Smooth muscle cell (in vitro differentiated cells): ENCODE measurements around the gene MACF1. TPM values are rescaled to one million over a fixed set of nuclear protein-coding genes. Genes with fewer than 3 reads are reported as not detected.

ENCODE experiments used
- DNase-seq: peaks from one replicate; lab custom pipeline; 2025; ENCODE audit not compliant: unreplicated experiment; lab: John Stamatoyannopoulos, UW
- H2AFZ ChIP-seq: fragments of 200-600 bp; sonication (generic); 2 replicates; pipeline ENCODE4 v1.6.0; 2016; ENCODE audit warnings: antibody characterized with exemption, low read depth, mild to moderate bottlenecking
- H3F3A ChIP-seq: fragments of 200-600 bp; sonication (generic); 2 replicates; pipeline ENCODE4 v1.6.0; 2017; ENCODE audit warnings: antibody characterized with exemption, low read depth
- H3K27ac ChIP-seq: fragments of 200-600 bp; sonication (generic); 2 replicates; pipeline ENCODE4 v1.5.1; 2016; ENCODE audit warnings: low read depth, mild to moderate bottlenecking
- H3K27me3 ChIP-seq: fragments of 200-600 bp; sonication (generic); 2 replicates; pipeline ENCODE4 v1.6.1; 2016; ENCODE audit warnings: low read depth, mild to moderate bottlenecking
- H3K36me3 ChIP-seq: fragments of 200-600 bp; sonication (generic); 2 replicates; pipeline ENCODE4 v1.5.1; 2016; ENCODE audit warnings: low read depth
- H3K4me1 ChIP-seq: fragments of 200-600 bp; sonication (generic); 2 replicates; pipeline ENCODE4 v1.5.1; 2016; ENCODE audit warnings: low read depth
- H3K4me2 ChIP-seq: fragments of 200-600 bp; sonication (generic); 2 replicates; pipeline ENCODE4 v1.6.0; 2016; ENCODE audit warnings: mild to moderate bottlenecking
- H3K4me3 ChIP-seq: fragments of 200-600 bp; sonication (generic); 2 replicates; pipeline ENCODE4 v1.5.1; 2016; ENCODE audit warnings: mild to moderate bottlenecking
- H3K79me2 ChIP-seq: fragments of 200-600 bp; sonication (generic); 2 replicates; pipeline ENCODE4 v1.6.0; 2016; ENCODE audit warnings: low read depth, mild to moderate bottlenecking
- H3K9ac ChIP-seq: fragments of 200-600 bp; sonication (generic); 2 replicates; pipeline ENCODE4 v1.6.0; 2016; ENCODE audit warnings: low read depth
- H3K9me3 ChIP-seq: fragments of 200-600 bp; sonication (generic); replicated peaks from 2 replicates; pipeline ENCODE4 v1.5.1; 2016; ENCODE audit warnings: low read depth
- H4K20me1 ChIP-seq: fragments of 200-600 bp; sonication (generic); 2 replicates; pipeline ENCODE4 v1.6.0; 2016; ENCODE audit warnings: low read depth
- WGBS: methylation state at CpG from one replicate; pipeline ENCODE4 v1.1.7; 2016; ENCODE audit warnings: low lambda C conversion rate; 5-methylcytosine and 5-hydroxymethylcytosine counted together
- polyA plus RNA-seq: library from polyadenylated mRNA; unstranded; fragments of >200 nt; fragmentation: Nextera tagmentation; extraction: Ambion mirVana; gene quantifications from 2 replicates; pipeline ENCODE4 v1.2.1, GENCODE V29; 2016
- total RNA-seq: library from RNA; depleted of rRNA; stranded (reverse); fragments of >200 nt; gene quantifications from 2 replicates; pipeline ENCODE4 v1.2.3, GENCODE V29; 2014
- TF ChIP-seq, protein P1 (sequence below): fragments of 200-600 bp; sonication (generic); IDR thresholded peaks from 2 replicates; pipeline ENCODE4 v1.5.1; 2017; ENCODE audit warnings: borderline replicate concordance, mild to moderate bottlenecking, antibody characterized with exemption; ENCODE audit not compliant: insufficient read depth, poor library complexity, severe bottlenecking

MACF1 gene
- total and polyA plus RNA-seq, 2 experiments from 2014 or later = 36.9 to 195 TPM

DNA sequence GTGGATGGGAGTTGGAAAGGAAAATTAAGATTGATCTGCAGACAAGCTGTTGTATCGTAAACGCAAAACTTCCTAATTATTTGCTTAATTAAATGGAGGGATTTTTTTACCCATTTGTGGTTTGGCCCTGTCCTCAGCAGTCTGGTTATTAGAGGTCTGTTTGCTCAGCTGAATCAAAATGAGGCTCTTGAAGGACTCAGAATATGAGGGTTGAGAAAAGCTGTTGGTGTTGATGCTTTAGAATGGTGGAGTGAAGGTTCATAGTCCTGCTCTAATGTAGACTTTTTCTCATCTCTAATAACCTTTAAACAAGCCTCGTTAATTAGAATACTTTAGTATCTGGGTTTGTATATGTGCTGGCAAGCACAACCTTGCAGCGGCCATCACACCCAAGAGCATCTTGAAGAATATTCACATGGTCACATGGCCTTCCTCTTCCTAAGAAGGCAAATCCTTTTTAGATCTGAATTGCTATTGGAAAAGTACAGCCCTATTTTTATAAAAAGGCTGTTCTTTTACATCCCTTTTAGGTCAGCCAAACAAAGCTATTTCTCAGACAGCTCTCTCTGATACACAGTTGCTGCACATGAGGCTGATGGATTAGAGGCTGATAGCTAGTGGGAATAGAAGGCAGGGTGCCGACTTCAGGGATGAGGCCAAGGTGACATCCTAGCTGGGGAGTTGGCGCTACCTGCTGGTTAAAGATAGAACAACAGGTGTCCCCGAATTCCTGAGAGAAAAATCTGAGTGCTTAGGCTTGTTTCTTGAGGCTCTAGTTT lies 53.8 kb downstream of the MACF1 start:
- H3K4me1 ChIP-seq = no peaks in the 10 kb centered on the region
- peaks cover 68% of the 10 kb centered on the region for H4K20me1 ChIP-seq
- H3K9me3 ChIP-seq = no peaks in the 10 kb centered on the region
- H3K4me3 ChIP-seq = no peak overlapping the region
- TF ChIP-seq, protein P1, sequence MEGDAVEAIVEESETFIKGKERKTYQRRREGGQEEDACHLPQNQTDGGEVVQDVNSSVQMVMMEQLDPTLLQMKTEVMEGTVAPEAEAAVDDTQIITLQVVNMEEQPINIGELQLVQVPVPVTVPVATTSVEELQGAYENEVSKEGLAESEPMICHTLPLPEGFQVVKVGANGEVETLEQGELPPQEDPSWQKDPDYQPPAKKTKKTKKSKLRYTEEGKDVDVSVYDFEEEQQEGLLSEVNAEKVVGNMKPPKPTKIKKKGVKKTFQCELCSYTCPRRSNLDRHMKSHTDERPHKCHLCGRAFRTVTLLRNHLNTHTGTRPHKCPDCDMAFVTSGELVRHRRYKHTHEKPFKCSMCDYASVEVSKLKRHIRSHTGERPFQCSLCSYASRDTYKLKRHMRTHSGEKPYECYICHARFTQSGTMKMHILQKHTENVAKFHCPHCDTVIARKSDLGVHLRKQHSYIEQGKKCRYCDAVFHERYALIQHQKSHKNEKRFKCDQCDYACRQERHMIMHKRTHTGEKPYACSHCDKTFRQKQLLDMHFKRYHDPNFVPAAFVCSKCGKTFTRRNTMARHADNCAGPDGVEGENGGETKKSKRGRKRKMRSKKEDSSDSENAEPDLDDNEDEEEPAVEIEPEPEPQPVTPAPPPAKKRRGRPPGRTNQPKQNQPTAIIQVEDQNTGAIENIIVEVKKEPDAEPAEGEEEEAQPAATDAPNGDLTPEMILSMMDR = peak; percentile 74
- H3K79me2 ChIP-seq = peaks cover 65% of the 10 kb centered on the region
- H3K27me3 ChIP-seq = no peaks in the 10 kb centered on the region
- H3K9ac ChIP-seq = no peak overlapping the region
- no peak for DNase-seq
- peak overlapping the region; percentile 3 for H3K27ac ChIP-seq
- no peak overlapping the region for H2AFZ ChIP-seq
- H3K36me3 ChIP-seq = peaks cover 6% of the 10 kb centered on the region
- peaks cover 3% of the 10 kb centered on the region for H3F3A ChIP-seq
- H3K4me2 ChIP-seq = no peak overlapping the region
- 61% methylated on average over 7 of the region's 7 CpGs for WGBS

DNA sequence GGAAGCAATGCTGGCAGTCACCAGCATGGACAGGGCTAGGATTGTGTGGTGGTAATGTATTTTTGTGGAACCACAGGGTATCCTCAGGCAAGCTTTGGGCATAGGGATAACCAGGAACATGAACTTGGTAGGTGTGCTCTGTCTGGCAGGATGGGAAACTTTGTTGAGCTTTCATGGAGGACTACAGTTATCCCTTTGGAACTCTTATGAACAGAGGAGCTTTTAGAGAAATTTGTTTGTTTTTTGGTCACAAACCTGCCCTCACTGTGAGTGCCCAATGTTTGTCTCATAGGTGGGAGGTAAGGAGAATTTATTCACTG lies 54.4 kb downstream of the MACF1 start:
- Histone ChIP-seq H3K4me1 (no peaks in the 10 kb centered on the region), H4K20me1 (peaks cover 66% of the 10 kb centered on the region), H3K4me3 (no peak overlapping the region), H3K36me3 (peaks cover 6% of the 10 kb centered on the region), H2AFZ (no peak overlapping the region), H3K9me3 (no peaks in the 10 kb centered on the region), H3F3A (peaks cover 3% of the 10 kb centered on the region), H3K9ac (no peak overlapping the region), H3K27ac (peak overlapping the region; percentile 3), H3K4me2 (no peak overlapping the region), H3K79me2 (peaks cover 65% of the 10 kb centered on the region), H3K27me3 (no peaks in the 10 kb centered on the region)
- TF ChIP-seq, protein P1 = no peak
- no peak for DNase-seq

DNA sequence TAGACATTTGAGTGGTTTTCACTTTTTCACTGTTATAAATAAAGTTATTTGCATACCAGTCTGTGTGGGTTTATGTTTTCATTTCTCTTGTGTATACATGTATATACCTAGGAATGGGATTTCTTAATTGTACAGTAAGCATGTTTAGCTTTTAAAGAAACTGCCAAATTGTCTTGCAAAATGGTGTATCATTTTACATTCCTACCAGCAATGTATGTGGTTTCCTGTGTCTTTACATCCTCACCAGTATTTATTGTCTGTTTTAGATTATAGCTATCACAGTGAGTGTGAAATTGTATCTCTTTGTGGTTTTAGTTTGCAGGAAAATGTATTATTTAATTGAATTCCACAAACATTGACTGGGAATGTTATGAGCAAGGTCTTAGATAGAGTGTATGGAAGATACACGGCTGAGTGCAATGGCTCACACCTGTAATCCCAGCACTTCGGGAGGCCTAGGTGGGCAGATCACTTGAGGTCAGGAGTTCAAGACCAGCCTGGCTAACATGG lies 57.3 kb downstream of the MACF1 start:
- Histone ChIP-seq H3K4me2 (no peak overlapping the region), H3K27me3 (no peaks in the 10 kb centered on the region), H3K4me1 (peaks cover 15% of the 10 kb centered on the region), H3K79me2 (peaks cover 74% of the 10 kb centered on the region), H3K4me3 (no peak overlapping the region), H3K9me3 (no peaks in the 10 kb centered on the region), H3K36me3 (peaks cover 6% of the 10 kb centered on the region), H3K27ac (no peak overlapping the region), H3K9ac (no peak overlapping the region), H4K20me1 (peaks cover 83% of the 10 kb centered on the region), H3F3A (peaks cover 11% of the 10 kb centered on the region), H2AFZ (no peak overlapping the region)
- no peak for DNase-seq
- 59% methylated on average over 2 of the region's 2 CpGs for WGBS
- TF ChIP-seq, protein P1 = no peak

DNA sequence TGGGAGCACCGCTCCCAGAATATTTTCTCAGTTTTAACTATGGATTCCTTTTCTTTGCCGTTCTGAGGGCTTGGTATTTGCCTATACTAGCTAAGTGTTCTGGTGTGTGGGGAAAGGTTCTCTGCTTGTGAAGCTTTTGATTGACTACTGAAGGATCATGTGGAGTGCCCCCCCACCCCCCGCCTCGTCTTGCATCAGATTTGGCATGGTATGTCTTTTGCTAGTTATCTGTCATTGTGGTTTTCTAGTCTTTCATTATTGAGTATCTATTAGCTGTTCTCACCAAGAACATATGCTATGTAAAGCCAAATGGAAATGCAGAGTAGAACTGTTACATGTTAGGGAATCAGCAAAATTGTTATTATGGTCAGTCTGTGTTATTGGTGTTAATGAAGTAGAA lies 58.3 kb downstream of the MACF1 start:
- H3K4me1 ChIP-seq = peaks cover 25% of the 10 kb centered on the region
- no peak for DNase-seq
- peaks cover 91% of the 10 kb centered on the region for H4K20me1 ChIP-seq
- no peak overlapping the region for H3K4me2 ChIP-seq
- H3K27ac ChIP-seq = no peak overlapping the region
- no peaks in the 10 kb centered on the region for H3K27me3 ChIP-seq
- peaks cover 16% of the 10 kb centered on the region for H3F3A ChIP-seq
- H3K9ac ChIP-seq = no peak overlapping the region
- 81% methylated on average over 4 of the region's 4 CpGs for WGBS
- H3K4me3 ChIP-seq = no peak overlapping the region
- TF ChIP-seq, protein P1 = no peak
- no peak overlapping the region for H2AFZ ChIP-seq
- no peaks in the 10 kb centered on the region for H3K9me3 ChIP-seq
- H3K79me2 ChIP-seq = peaks cover 82% of the 10 kb centered on the region
- peaks cover 5% of the 10 kb centered on the region for H3K36me3 ChIP-seq
